Measurements from ENCODE around the gene IDH3A. TPM values are rescaled to one million over a fixed set of nuclear protein-coding genes. Genes with fewer than 3 reads are reported as not detected.

Gene IDH3A
- total RNA-seq, 4 donors from 2014 or later, result 102 to 175 (median 118) TPM

DNA sequence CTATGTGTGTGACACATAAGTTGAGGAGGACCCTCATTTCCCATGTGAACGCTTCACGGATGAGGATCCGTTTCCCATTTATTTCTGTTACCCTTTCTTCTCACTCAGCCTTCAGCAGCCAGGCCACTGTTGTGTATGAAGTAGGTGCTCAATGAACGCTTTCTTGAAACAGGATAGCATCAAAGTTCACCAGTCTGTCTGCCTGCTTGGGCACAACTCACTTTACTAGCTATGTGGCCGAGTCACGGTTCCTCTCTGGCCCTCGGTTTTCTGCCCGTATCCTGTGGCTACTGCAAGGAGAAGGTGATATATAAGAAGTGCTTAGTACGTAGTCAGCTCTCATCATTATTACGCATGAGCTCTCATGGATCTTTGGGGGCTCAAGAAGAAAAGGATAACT lies 62.8 kb downstream of the IDH3A start:
- Histone ChIP-seq H3K27ac (peak overlapping the region in 2 of 4 donors; percentile 48 to 84), H3K4me1 (peaks cover 0 to 43% (median 4%) of the 10 kb centered on the region in 4 donors), H3K4me3 (no peak overlapping the region), H3K36me3 (no peaks in the 10 kb centered on the region), H3K27me3 (no peaks in the 10 kb centered on the region), H3K9me3 (no peaks in the 10 kb centered on the region)
- peak in 1 of 3 donors; percentile 40 for DNase-seq
- TF ChIP-seq POLR2A (IDR thresholded peaks at IDR 0.05), result no peak
- TF ChIP-seq, protein P1, sequence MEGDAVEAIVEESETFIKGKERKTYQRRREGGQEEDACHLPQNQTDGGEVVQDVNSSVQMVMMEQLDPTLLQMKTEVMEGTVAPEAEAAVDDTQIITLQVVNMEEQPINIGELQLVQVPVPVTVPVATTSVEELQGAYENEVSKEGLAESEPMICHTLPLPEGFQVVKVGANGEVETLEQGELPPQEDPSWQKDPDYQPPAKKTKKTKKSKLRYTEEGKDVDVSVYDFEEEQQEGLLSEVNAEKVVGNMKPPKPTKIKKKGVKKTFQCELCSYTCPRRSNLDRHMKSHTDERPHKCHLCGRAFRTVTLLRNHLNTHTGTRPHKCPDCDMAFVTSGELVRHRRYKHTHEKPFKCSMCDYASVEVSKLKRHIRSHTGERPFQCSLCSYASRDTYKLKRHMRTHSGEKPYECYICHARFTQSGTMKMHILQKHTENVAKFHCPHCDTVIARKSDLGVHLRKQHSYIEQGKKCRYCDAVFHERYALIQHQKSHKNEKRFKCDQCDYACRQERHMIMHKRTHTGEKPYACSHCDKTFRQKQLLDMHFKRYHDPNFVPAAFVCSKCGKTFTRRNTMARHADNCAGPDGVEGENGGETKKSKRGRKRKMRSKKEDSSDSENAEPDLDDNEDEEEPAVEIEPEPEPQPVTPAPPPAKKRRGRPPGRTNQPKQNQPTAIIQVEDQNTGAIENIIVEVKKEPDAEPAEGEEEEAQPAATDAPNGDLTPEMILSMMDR (IDR thresholded peaks at IDR 0.05), result no peak

DNA sequence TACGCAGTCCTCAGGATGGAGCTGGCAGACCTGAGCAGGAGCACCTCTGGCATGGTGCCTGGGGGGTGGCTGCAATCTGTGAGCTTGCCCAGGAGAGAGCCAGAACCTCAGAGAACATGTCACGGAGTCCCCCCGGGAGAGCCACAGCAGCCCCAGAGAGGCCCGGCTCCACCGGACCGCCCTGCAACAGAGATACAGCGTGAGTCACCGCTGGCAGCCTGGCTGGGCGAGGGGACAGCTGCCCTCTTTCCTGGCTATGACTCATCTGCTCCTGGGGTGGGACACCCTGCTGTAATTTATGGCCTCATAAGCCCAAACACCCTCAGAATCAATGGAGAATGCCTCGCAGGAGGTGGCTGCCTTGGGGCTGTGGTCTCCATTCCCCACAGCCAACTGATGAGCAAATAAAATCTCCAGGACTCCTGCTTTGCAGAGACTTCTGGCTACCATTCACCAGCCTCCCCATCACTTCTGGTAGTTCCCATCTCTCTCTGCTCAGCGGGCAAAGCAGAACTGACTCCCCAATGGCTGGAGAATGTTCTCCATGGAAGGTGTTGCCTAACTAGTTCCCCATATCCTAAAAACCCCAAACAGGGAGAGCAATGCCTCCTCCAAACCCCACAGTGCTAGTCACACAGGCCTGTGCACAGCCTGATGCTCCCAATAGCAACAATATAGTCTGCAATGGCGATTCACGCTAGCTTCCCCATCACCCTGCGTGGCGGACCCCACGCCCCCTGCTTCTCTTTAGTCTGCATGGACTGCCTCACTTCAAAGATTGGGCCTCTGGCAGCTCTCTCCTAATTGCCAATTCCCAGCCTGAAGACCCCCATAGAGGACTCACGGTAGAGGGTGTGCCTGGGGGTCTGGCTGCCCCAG lies 63.6 kb downstream of the IDH3A start:
- peak in 1 of 2 donors; percentile 55 for TF ChIP-seq POLR2A (IDR thresholded peaks at IDR 0.05)
- TF ChIP-seq, protein P1 (IDR thresholded peaks at IDR 0.05), result no peak
- Histone ChIP-seq H3K36me3 (no peaks in the 10 kb centered on the region), H3K27me3 (no peaks in the 10 kb centered on the region), H3K9me3 (no peaks in the 10 kb centered on the region), H3K4me1 (peaks cover 0 to 48% (median 5%) of the 10 kb centered on the region in 4 donors), H3K27ac (peak overlapping the region in 2 of 4 donors; percentile 48 to 84), H3K4me3 (peak overlapping the region in 1 of 4 donors; percentile 15)
- DNase-seq, result peak in 2 of 3 donors; percentile 86 to 90

DNA sequence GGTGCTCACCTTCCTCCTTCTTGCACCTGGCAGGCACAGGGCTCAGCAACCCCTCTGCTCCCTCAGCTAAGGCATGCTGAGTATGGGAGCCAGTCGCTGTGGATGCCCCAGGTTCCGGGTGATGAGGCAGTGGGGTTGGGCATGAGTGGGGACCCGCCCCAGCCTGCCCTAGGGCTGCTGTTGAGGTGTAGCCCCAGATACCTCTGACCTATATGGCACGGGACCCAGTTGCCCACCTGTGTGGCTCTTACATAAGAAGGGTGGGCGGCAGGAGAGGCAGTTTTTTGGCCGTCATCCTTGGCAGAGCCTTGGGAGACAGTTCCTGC lies 64.2 kb downstream of the IDH3A start:
- Histone ChIP-seq H3K36me3 (no peaks in the 10 kb centered on the region), H3K9me3 (no peaks in the 10 kb centered on the region), H3K27ac (peak overlapping the region in 1 of 4 donors; percentile 84), H3K4me1 (peaks cover 0 to 48% (median 5%) of the 10 kb centered on the region in 4 donors), H3K4me3 (no peak overlapping the region), H3K27me3 (no peaks in the 10 kb centered on the region)
- no peak for TF ChIP-seq POLR2A (IDR thresholded peaks at IDR 0.05)
- TF ChIP-seq, protein P1 (IDR thresholded peaks at IDR 0.05), result no peak
- peak in 1 of 3 donors; percentile 37 for DNase-seq

DNA sequence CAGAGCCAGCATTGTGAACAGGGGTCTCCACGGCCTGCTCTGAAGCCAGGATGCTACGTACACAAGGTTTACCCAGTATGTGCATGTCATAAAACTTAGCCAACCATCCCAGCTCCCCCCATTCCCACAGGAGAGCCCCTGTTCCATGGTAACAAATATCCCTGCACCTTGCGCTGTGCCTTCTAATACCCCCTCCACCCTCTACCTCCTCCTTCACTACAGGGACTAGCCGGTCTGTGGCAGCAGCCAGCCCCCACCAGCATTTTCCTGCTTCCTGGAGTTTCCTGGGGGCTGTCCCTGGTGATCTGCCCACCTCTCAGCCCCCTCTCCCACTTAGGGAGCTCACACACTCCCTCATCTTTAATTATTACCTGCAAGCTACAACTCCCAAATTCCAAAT lies 64.8 kb downstream of the IDH3A start:
- TF ChIP-seq, protein P1 (IDR thresholded peaks at IDR 0.05), result no peak
- TF ChIP-seq POLR2A (IDR thresholded peaks at IDR 0.05), result no peak
- Histone ChIP-seq H3K36me3 (no peaks in the 10 kb centered on the region), H3K27ac (no peak overlapping the region), H3K9me3 (no peaks in the 10 kb centered on the region), H3K4me1 (peaks cover 0 to 48% (median 5%) of the 10 kb centered on the region in 4 donors), H3K4me3 (no peak overlapping the region), H3K27me3 (no peaks in the 10 kb centered on the region)
- DNase-seq, result no peak

DNA sequence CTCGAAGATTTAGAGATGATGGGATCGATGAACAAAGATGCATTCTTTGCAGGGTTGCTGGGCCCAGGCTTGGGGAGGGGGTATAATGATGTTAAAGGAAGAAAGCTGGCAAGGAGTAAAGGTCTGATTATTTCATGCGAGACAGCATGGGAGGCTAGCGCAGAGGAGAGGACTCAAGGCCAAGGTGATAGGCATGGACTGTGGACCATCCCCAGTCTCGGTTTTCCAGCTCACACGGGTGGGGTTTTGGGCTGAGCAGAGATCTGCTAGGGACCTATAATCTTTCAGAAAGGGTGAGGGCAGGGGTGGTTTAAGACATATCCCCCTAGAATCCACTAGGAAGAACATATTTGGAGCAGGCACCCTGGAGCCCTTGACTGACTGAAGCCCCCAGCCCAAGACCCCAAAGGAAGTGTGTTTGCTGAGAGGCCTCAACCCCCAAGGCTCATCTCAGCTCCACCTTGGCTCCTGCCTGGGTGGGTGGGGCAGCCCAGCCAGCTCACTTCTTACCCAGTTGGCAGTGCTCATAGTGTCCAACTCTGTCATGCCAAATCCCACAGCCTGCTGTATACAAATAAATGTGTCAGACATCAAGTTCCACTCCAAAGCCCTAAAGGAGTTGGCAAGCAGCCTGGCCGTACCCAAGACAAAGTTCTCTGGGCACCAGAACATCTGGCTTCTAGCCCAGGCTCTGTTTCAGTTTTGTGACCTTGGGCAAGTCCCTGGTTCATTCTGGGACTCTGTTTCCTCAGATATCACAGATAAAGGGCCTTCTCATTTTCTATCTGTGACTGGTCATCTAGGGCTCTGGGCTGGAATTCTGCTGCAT lies 67.3 kb downstream of the IDH3A start:
- peak overlapping the region in 3 of 4 donors; percentile 72 to 96 (median 89) for H3K27ac ChIP-seq
- H3K27me3 ChIP-seq, result no peaks in the 10 kb centered on the region
- no peak overlapping the region for H3K4me3 ChIP-seq
- TF ChIP-seq, protein P1 (IDR thresholded peaks at IDR 0.05), result no peak
- no peak for TF ChIP-seq POLR2A (IDR thresholded peaks at IDR 0.05)
- no peaks in the 10 kb centered on the region for H3K36me3 ChIP-seq
- peaks cover 0 to 33% (median 5%) of the 10 kb centered on the region in 4 donors for H3K4me1 ChIP-seq
- H3K9me3 ChIP-seq, result no peaks in the 10 kb centered on the region
- peak in 2 of 3 donors; percentile 86 to 93 for DNase-seq
